AG08395 (cell line): ENCODE results near the gene SP7.
A peak's percentile ranks its signal among the peaks of the same experiment; 100 is the strongest.
"Not testable (repeated sequence)": the region's sequence is repeated elsewhere in the genome, so short reads cannot be mapped to it uniquely, and the experiment has no call there.

ENCODE experiments used
- DNase-seq: peaks from one replicate; pipeline ENCODE4 v3.0.0; 2012; ENCODE audit warnings: mixed read lengths, low spot score

Gene SP7

DNA sequence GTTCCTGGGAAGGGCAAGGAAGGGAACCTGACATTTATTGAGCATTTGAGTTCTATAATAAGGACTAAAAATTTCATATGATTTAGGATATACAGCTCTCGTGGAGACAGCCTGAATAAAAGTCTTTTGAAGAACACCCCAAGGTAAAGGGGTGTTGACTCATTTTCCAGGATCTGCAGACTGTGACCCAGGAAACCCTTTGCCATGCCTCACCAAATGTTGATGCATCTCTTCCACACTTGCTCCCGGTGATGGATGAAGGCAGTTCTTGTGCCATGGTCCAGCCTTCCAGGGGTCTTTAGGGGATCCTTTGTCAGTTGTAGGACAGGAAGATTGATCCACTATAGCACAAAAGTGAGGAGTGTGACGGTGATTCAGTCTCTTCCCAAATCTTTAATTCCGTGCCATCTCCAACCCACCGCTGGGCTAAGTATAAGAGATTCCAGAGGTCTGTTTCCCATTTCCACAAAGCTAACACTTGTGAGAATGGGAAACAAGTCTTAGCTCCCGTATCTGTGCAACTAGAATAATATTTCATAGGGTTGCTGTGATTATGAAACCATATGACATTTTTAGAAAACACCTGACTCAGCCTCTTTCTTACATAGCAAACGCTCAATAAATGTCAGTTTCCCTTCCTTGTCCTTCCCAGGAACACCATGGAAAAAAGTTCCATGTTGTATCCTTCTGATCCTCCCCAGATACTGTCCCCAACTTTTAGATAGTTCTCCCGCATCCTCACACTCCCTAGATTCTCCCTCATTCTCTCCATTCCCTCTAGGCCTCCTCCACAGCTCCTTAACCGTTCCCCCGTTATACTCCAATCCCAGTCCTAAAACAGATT, 15.6 kb downstream of the SP7 start:
- no peak for DNase-seq

DNA sequence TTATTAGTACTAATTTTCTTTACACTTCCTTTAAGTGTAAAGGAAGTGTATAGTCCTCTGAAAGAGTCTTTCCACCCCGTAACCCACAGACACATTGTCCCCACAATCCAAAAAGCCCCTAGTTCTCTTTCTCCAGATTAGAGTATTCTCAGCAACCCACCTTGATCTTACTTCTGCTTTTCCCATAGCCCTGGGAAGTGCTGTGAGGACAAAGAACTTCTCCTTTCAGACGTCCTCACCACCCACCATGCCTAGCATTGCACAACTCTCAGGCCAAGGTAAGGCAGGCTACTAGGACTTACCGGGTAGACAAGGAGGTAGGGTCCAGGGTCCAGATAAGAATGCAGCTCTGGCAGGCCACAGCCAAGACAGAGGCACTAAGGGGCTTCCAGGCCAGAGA, 22.2 kb downstream of the SP7 start:
- no peak for DNase-seq

DNA sequence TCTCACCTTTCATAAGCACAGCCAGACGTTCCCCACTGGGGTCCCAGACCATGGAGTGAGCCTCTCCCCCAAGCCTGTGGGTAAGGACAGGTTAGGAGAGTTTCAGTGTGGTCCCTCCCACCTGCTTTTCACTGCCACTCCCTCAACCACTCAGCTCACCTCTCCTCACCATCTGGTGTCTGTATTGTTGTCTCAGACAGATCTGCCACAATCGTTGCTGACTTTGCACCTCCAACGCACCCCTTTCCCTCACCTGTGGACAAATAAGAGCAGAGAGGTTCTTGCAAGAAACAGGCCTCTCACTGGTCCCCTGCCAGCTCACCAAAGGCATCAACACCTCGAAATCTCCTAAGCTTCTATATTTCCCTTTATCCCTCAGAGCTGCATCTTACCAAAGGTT, 27.9 kb downstream of the SP7 start:
- no peak for DNase-seq

DNA sequence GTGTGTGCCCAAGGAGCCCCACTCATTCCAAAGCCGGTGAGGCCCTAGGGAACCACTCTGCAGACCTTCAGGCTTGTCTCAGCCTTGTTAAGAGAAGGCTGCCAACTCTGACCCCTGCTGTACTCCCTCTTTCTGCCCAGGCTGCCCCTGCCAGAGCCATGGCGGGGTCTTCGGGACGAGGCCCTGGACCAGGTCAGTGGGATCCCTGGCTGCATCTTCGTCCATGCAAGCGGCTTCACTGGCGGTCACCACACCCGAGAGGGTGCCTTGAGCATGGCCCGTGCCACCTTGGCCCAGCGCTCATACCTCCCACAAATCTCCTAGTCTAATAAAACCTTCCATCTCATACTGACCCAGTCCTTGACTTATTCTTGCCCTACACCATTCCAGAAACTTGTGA, 29.3 kb downstream of the SP7 start:
- DNase-seq, result no peak

DNA sequence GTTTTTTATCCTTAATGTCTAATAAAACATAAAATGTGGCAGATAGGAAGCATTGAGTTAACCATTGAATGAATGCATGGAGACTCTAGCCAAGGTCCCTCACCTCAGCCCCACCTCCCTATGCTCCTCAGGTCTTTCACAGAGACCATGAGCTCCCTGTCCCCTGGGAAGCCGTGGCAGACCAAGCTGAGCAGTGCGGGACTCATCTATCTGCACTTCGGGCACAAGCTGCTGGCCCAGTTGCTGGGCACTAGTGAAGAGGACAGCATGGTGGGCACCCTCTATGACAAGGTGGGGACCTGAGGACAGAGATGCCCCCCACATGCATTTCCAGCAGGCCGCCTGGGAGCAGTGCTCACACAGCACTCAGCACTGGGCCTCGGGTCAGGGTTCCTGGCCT, 33.3 kb downstream of the SP7 start:
- DNase-seq, result no peak

DNA sequence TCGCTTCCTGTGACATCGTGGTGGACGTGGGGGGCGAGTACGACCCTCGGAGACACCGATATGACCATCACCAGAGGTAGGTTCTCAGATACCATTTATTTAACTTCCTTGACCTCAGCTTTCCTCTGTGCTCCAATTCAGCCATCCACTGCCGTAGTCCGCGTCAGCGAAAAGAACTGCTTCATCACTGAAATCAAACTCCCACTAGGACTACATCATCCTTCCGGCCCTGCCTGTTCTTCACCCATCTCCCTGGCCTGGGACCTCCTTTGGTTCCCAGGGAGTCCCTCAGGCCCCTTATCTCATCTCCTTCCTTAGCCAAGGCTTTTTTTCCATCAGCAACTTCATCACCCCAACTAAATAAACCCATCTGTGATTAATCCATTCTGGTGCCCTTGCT, 36.0 kb downstream of the SP7 start:
- DNase-seq, result peak; percentile 37

DNA sequence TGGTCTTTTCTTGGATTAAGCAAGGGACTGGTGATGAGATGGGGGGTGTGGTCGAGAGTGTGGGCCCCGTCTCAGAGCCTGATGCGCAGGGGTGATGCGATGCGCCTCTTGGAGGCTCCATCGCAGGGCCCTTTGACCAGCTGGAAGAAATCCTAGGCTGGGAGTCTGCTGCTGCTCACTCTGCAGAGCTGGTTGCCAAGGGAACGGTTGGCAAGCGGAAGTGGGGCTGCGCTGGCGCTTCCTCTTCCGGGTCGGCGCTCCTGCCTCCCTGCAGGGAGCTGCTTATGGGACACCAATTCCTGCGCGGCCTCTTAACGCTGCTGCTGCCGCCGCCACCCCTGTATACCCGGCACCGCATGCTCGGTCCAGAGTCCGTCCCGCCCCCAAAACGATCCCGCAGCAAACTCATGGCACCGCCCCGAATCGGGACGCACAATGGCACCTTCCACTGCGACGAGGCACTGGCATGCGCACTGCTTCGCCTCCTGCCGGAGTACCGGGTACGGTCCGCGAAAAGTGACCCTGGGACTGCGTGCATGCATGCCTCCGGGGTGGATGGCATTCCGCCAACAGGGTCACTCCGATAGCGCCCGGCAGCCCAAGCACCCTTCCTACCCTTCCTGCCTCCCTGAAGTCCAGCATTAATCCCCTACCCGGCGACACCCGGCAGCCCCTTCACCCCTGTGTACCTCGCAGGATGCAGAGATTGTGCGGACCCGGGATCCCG, 36.5 kb downstream of the SP7 start, which contains the start of gene MYG1:
TSS of gene MYG1 (plus strand) at position 242 of the 727 bp plus-strand sequence. CDS start at position 285, 43 bp downstream.
- DNase-seq, result peak; percentile 85

DNA sequence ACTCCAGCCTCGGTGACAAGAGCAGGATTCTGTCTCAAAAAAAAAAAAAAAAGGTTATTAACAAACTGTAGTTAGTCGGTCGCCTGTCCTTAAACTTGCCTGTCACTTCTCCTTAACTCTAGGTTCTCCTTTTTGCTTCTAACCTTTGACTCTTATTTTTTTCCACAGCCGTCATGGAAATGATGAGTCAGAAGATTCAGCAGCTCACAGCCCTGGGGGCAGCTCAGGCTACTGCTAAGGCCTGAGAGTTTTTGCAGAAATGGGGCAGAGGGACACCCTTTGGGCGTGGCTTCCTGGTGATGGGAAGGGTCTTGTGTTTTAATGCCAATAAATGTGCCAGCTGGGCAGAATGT, 37.1 kb downstream of the SP7 start:
- peak; percentile 33 for DNase-seq

DNA sequence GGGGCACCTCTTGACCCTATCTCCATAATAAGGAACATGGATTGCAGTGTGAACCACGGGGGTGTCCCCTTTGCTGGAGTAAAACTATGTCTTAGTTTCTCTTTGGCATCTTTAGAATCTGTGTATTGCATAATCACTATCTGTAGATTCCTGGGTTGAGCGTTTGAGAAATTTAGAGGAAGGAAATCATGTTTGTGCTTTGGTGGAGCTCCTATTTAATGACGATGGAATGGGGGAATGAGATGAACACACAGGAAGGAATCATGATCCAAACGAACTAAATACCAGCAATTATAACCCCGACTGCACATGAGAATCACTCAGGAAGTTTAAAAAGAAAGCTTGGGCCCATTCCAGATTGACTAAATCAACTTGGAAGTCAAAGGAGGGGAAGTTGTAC, 38.0 kb downstream of the SP7 start:
- DNase-seq, result peak; percentile 72

DNA sequence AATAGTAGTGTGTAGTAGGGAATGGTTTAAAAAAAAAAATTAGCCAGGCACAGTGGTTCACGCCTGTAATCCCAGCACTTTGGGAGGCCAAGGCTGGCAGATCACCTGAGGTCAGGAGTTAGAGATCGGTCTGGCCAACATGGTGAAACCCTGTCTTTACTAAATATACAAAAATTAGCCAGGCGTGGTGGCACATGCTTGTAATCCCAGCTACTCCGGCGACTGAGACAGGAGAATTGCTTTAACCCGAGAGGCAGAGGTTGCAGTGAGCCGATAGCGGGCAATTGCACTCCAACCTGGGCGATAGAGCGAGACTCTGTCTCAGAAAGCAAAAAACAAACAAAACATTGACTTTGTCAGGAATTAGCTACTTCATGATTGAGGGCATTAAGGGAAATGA, 39.0 kb downstream of the SP7 start:
- not testable (repeated sequence) for DNase-seq

DNA sequence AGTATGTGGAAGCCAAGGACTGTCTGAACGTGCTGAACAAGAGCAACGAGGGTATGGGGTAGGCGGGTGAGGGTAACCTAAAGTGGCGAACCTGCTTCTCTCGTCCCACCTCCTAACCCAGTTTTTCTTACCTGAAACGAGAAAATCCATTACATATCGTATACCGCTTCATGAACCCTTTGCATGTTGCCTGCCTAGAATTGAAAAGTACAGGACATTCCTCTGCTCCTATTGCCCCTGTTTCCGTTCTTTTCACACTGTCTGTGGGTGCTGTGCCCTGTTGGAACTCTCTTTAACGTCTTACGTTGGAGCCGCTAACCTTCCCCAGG, 40.3 kb downstream of the SP7 start:
- no peak for DNase-seq

DNA sequence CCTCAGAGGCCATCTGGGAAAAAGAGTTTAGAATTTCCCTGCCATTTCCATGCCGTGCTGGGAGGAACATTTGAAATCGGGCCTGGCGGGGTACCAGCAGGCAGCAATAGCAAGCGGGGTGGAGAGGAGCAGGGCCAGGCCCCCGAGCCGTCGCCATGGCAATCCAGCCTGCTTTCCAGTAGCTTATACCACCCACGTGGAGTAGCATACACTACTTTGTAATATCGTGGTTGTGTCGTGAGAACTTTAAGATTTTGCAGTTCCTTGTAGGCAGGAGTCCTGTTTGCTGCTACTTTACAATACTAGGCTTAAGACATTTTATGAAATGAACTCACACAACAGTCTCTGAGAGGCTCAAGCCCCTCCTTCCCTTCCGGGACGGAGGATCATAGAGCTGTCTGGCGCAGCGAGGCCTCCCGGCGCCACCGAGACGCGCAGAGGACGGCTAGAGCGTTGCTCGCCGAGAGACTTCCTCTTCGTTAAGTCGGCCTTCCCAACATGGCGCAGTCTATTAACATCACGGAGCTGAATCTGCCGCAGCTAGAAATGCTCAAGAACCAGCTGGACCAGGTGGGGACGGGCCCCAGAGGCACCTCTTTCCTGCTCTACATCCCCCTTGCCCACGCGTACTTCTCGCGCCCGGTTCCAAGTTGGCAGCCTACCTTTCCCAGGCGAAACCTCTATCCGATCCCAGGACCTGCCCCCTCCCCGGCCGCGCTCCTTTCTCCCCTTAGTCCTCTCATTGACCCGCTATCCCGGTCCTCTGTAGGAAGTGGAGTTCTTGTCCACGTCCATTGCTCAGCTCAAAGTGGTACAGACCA, 40.9 kb downstream of the SP7 start, which contains the start of gene PFDN5:
TSS of gene PFDN5 (plus strand) at position 473 of the 821 bp plus-strand sequence. CDS start at position 499, 26 bp downstream.
- DNase-seq, result peak; percentile 88

DNA sequence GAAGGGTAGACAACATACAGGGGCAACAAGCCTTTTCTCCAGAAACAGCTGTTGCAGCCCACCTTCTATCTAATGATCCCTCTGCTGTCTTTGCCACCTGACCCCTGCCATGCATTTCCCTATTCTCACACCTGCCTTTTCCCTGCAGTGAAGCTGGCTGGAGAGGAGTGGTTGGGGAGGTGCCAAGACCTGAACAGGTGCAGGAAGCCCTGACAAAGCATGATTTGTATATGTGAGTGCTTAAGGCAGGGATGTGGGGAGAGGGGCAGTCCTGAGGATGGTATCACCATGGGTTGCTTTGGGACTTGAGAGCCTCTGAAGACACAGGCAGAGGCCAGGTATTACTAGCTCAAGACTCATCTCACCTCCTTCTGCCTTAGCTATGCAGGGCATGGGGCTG, 43.7 kb downstream of the SP7 start:
- no peak for DNase-seq

DNA sequence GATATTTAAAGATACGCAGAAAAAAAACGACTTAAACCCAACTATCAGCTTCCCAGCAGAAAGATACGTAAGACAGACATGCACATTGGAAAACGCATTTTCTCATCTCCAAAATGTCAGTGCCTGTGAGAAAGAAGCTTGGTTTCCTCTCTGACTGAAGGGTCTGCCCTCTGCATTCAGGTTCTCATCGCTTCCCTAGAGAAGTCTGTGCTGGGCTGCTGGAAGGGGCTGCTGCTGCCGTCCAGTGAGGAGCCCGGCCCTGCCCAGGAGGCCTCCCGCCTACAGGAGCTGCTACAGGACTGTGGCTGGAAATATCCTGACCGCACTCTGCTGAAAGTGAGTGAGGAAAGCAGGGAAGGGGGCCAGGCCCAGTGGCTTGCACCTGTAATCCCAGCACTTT, 45.5 kb downstream of the SP7 start:
- DNase-seq, result no peak

DNA sequence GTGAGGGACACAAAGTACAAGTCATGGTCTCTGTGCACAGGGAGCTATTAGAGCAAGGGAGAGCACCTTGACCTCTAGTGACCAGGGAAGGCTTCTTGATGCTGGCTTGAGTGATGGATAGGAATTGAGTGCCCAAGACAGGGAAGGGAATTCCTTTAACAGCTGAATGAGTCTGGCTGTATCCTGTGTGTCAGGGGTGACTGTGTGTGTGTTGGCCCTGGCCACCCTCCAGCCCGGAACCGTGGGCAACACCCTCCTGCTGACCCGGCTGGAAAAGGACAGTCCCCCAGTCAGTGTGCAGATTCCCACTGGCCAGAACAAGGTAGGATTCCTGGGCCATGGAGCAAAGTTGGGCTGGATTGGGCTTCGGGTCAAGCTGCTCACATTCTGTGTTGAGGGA, 46.3 kb downstream of the SP7 start:
- DNase-seq, result peak; percentile 57

DNA sequence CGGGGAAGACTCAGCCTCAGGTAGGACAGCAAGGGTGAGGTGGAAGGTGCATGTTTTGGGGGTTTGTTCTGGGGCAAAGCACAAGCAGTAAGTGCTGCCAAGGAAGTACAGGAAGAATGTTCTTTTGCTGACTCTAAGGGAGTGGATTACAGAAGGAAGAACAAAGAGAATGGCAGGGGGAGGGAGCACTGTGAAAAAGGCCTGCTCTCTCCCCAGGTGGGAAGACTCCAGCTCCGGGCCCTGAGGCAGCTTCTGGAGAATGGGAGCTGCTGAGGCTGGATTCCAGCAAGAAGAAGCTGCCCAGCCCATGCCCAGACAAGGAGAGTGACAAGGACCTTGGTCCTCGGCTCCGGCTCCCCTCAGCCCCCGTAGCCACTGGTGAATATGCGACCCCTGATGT, 47.8 kb downstream of the SP7 start:
- DNase-seq, result no peak

DNA sequence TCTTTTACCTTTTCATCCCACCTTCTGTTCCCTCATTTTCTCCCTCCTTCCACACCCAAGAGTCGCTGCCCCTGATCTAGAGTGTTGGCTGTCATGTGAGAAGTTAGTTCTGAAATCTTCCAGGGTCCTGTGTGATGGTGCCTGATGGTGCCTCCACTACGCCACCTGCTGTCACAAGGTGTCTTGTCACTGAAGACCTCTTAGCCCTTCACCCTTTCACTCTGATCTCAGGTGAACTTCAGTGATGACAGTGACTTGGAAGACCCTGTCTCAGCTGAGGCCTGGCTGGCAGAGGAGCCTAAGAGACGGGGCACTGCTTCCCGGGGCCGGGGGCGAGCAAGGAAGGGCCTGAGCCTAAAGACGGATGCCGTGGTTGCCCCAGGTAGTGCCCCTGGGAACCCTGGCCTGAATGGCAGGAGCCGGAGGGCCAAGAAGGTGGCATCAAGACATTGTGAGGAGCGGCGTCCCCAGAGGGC, 48.4 kb downstream of the SP7 start:
- peak; percentile 73 for DNase-seq

DNA sequence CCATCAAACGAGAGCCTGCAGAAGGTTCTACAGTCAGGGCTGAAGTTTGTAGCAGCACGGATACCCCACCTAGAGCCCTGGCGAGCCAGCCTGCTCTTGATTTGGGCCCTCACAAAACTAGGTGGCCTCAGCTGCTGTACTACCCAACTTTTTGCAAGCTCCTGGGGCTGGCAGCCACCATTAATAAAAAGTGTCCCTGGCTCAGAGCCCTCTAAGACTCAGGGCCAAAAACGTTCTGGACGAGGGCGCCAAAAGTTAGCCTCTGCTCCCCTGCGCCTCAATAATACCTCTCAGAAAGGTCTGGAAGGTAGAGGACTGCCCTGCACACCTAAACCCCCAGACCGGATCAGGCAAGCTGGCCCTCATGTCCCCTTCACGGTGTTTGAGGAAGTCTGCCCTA, 49.7 kb downstream of the SP7 start:
- DNase-seq, result no peak

DNA sequence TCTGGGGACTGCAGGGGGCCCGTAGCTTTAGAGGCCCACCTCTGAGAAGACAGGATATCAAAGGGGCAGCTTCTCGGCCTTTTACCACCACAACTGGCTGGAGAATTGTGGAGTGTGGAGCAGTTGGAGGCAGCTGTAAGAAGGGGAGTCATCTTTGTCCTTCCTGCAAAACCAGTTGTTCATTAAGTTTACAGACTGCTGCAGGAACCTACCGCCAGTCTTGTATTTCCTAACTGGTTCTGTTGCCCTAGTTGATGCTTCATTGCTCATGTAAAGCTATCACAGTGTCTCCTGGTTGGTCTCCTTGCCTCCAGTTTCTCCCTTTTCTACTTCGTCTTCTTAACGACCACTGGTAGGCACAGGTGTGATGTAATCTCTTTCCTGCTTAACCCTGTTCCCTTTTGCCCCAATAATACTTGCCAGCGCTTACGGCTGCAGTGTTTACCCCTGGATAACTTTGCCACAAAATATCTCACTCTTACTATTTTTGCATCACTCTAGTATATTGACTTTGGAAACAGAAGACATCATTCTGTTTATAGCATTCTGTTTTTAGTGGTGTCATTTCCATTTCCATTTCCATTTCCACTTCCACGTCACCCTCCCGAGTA, 56.2 kb downstream of the SP7 start:
- no peak for DNase-seq

DNA sequence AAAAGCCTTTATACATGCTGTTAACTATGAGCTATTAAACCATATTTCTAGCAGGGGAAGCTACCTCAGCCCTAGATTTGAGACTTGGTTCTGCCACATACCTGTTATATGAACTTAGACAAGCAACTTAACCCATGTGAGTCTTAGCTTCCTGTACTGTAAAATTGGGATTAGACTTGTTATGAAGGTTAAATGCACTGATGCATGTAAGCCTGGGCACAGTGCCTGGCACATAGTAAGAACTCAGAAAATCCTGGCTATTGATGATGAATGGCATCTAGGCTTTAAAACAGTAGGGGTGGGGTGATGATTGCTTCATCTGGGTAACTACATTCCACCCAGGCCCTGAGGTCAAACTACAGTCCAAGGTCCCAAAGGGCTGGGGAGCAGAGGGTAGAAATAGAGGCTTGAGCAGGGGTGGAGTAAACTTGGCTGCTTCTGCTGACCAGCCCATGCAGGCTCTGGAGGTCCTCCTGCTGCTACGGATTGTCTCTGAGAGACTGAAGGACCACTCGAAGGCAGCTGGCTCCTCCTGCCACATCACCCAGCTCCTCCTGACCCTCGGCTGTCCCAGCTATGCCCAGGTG, 56.8 kb downstream of the SP7 start:
- no peak for DNase-seq

DNA sequence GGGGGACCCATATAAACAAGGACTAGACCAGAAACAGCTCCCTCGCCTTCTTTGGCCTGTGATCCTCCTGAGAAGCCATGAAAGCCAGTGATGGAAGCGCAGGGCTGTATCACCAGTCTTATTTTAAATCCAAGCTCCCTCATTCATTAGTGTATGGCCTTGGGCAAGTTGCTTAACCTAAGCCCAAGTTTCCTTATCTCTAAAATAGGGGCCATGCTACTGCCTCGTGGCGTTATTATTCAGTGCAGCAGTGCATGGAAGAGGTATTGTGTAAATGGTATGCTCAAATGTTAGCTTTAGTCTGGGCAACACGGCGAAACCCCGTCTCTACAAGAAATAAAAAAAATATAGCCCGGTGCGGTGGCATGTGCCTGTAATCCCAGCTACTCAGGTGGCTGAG, 58.2 kb downstream of the SP7 start:
- DNase-seq, result no peak
